Superior temporal gyrus (tissue), 1 donor: ENCODE results near the gene LHCGR.

Source experiments
- DNase-seq: peaks from one replicate; pipeline ENCODE4 v3.0.0-alpha.2; 2016; ENCODE audit errors: extremely low spot score

The LHCGR gene

GRCh38 chr2:48755473-48755872, at the start of gene LHCGR:
TSS of gene LHCGR (minus strand) at chr2:48755724. CDS start at chr2:48755671, 53 bp downstream.
- no peak for DNase-seq

- no peak for DNase-seq
These were observed 44.1 kb upstream of the LHCGR start for GRCh38 chr2:48799601-48800000.

GRCh38 chr2:48795065-48795464, 39.5 kb upstream of the LHCGR start:
- no peak for DNase-seq

GRCh38 chr2:48793671-48794070, 38.1 kb upstream of the LHCGR start:
- no peak for DNase-seq

GRCh38 chr2:48792030-48792429, 36.5 kb upstream of the LHCGR start:
- DNase-seq = no peak

GRCh38 chr2:48790407-48791170, 35.1 kb upstream of the LHCGR start:
- no peak for DNase-seq

GRCh38 chr2:48787580-48787979, 32.1 kb upstream of the LHCGR start:
- no peak for DNase-seq

- no peak for DNase-seq
These were observed 25.8 kb upstream of the LHCGR start for GRCh38 chr2:48781366-48781765.

- DNase-seq = no peak
These were observed 23.6 kb upstream of the LHCGR start for GRCh38 chr2:48779019-48779716.

GRCh38 chr2:48774251-48774650, 18.7 kb upstream of the LHCGR start:
- DNase-seq = no peak

- DNase-seq = no peak
These were observed 15.9 kb upstream of the LHCGR start for GRCh38 chr2:48771241-48772014.

- DNase-seq = no peak
These were observed 14.7 kb upstream of the LHCGR start for GRCh38 chr2:48770181-48770580.

- DNase-seq = no peak
These were observed 13.1 kb upstream of the LHCGR start for GRCh38 chr2:48768669-48769068.

- no peak for DNase-seq
These were observed 11.8 kb upstream of the LHCGR start for GRCh38 chr2:48767330-48767729.

- DNase-seq = no peak
These were observed 5.3 kb upstream of the LHCGR start for GRCh38 chr2:48760826-48761225.

- DNase-seq = no peak
These were observed 4.2 kb upstream of the LHCGR start for GRCh38 chr2:48759682-48760081.

GRCh38 chr2:48756289-48756688, 765 bp upstream of the LHCGR start:
- no peak for DNase-seq

GRCh38 chr2:48754874-48755273, 650 bp downstream of the LHCGR start:
- DNase-seq = no peak

GRCh38 chr2:48753228-48753627, 2.3 kb downstream of the LHCGR start:
- no peak for DNase-seq

- no peak for DNase-seq
These were observed 5.3 kb downstream of the LHCGR start for GRCh38 chr2:48750128-48750739.

GRCh38 chr2:48749291-48750127, 6.0 kb downstream of the LHCGR start:
- DNase-seq = no peak
